ENCODE data around the gene CPT1B.

The CPT1B gene

DNA sequence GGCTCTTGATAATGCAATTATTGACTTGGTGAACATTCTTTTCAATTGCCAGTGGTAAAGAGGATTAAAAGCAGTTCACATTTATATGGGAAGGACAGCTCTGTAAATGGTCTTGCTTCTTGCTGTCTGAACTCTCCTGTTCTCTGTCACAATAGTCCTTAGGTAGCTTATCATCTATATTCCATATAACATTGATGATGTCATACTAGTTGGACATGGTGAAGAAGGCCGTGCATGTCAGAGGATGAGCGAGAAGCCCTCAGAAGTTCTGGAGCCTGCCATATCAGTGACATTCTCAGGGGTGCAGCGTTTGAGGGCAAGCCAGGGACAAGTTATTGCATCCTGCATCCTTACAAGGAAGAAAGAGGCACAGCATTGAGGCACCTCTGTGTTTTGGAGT, 7.0 kb upstream of the CPT1B start:
- DNase-seq (ENCODE audit: low read depth), result no peak

DNA sequence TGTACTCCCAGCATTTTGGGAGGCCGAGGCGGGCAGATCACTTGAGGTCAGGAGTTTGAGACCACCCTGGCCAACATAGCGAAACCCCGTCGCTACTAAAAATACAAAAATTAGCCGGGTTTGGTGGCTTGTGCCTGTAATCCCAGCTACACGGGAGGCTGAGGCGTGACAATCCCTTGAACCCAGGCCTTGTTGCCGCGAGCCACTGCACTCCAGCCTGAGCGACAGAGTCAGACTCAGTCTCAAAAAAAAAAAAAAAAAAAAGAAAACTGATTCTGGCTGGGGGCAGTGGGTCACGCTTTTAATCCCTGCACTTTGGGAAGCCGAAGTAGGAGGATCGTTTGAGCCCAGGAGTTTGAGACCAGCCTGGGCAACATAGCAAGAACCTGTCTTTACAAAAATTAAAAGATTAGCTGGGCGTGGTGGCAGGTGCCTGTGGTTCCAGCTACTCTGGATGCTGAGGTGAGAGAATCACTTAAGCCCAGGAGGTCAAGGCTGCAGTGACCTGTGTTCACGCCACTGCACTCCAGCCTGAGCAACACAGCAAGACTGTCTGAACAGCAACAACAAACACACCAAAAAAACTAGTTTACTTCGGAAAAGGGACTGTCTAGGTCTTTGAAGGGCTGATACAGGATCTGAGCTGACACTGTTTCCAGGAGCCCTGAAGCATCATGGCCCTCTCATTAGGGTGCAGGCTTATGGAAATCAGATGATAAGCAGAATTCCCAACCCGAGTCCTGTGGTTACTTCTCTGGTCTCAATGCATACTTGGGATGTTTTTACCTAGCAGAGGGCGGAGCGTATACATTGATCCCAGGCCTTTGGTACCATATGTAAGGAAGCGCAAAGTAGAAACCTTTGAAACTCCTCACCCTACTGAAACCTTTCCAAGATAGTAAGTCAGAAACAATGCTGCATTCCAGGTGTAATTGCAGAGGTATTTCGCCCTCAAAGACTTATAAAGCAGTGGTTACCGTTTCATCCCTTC, 6.2 kb upstream of the CPT1B start:
- DNase-seq (ENCODE audit: low read depth), result no peak

DNA sequence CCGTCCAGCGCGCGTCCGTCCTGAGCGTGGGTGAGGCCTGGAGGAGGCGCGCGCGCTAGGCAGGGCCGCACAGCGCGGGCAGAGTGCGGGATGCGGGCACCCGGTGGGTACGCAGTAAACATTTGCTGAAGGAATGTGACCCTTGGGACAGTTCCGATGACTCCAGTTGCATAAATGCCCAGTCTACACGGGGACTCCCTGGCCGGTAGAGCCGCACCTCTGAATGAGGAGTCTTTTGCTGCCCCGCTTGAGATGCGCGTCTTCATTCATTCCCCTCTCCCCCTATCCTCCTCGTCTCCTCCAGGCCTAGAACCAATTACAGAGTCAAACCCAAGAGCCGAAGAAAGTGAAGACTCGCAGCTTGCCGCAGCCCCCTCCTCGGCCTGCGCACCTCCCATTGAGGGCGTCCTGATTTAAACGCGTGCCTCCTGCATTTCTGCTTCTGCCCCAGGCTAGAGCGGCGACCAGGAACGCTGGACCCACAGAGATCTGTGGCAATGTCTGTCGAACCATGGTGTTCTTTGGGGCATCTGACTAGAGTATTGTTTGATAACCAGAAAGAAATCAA, 5.2 kb upstream of the CPT1B start:
- DNase-seq (ENCODE audit: low read depth), result no peak

DNA sequence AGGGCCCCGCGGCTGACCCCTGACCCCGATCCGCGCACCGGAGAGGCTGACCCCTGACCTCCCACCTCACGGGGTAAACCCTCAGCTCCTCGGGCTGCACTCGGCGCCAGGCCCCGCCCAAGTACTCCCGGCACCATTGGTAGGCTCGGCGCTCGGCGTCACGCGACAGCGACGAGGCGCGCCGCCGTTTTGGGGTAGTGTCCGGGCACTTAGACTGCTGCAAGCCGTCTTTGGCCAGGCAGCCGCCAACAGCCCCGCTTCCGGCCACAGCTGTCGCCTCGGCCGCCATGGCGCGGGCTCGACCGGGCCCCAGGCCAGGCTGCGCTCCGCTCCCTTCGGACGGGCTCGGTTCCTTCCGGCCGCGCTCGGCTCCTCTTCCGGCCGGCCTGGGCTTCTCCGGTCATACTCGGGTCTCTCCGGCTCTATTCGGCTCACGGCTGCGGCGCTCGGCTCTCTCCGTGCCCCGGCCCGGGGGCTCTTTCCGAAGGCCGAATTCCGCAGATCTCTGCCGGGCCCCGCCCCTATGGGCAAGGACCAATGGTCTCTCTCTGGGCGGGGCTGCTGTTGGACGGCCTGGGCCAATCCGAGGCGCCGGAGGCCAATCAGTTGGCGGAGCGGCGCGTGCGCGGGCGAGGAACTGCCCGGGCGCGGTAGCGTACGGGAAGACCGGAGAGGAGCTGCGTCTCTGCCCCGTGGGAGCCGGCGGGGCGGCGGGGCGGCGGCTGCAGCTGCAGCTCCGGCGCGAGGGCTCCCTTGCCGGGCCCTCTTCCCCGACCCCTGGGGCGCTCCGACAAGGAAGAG, 4.5 kb upstream of the CPT1B start, which contains the start of gene CHKB:
Gene CHKB, minus strand, starts transcription at position 357 of the 801 bp plus-strand sequence. Its CDS starts 68 bp downstream, at position 289.
- peak; percentile 90 for DNase-seq (ENCODE audit: low read depth)

DNA sequence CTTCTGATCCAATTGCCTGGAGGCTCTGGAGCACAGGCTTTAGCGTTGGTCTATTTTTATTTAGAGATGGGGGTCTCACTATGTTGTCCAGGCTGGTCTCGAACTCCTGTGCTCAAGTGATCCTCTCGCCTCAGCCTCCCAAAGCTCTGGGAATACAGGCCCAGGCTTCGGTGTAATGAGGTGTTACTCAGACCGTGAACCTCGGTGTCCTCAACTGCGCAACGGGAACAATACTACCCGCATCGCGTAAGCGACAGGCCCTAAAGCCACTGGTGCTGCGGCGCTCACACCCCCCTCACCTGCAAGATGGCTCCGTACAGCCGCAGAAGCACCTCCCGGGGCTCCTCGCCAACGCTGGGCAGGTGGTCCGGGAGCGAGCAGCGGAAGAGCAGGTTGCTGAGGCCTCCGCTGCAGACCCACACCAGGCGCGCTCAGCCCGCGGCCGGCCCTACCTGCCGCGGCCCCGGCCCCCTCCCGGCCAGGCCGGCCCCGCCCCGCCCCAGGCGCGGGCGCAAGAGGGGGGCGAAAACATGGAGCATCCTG, 3.8 kb upstream of the CPT1B start:
- no peak for DNase-seq (ENCODE audit: low read depth)

DNA sequence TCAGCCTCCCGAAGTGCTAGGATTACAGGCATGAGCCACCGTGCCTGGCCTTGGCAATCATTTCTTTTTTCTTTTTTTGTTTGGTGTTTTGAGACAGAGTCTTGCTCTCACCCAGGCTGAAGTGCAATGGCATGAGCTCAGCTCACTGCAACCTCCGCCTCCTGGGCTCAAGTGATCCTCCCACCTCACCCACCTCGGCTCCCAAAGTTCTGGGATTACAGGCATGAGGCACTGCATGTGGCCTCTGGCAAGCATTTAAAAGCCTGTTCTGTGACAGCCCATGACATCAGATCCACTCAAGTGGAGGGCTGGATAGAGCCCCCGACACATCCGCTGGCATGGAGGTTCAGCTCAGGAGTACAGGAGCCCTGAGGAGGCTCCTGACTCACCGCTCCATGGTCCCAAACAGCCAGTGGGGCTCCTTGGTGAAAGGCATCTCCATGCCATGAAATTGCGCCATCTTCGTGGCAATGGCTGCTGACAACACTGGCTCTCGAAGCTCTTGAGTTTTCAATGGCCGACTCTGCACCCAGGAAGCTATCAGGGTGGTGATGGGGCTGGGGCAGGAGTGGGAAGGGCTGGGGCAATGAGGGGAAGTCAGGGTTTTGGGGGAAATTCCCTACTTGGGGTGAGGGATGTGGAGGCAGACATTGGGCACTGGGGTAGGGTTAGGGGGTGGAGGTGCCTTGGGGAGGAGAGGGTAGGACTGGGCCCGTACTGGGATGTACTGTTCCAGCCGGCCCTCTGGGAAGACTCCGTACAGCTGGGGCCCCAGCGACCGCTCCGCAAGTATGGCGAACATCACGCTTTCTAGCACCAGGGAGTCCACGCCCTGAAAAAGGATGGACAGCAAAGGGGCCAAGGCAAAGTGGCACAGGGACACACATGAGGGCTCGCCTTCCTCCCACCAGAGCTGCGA, 3.1 kb upstream of the CPT1B start:
- no peak for DNase-seq (ENCODE audit: low read depth)

DNA sequence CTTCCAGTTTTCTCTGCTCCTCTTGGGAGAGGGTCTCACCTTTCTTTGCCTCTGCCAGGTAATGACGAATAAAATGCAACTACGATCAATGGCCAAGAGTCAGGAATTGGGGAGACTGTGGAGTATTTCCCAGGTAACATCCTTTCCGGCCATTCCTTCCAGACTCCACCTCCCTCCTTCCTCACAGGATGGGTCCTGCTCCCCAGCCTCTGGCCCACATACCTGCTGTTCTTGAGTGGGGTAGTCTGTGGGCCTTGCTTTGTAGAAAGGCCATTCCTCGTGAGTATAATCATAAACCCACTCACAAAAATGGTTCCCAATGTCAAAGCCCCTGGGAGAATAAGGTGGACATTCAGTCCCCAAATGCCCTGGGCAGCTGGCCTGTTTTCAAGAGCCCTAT, 1.5 kb upstream of the CPT1B start:
- DNase-seq (ENCODE audit: low read depth), result no peak

DNA sequence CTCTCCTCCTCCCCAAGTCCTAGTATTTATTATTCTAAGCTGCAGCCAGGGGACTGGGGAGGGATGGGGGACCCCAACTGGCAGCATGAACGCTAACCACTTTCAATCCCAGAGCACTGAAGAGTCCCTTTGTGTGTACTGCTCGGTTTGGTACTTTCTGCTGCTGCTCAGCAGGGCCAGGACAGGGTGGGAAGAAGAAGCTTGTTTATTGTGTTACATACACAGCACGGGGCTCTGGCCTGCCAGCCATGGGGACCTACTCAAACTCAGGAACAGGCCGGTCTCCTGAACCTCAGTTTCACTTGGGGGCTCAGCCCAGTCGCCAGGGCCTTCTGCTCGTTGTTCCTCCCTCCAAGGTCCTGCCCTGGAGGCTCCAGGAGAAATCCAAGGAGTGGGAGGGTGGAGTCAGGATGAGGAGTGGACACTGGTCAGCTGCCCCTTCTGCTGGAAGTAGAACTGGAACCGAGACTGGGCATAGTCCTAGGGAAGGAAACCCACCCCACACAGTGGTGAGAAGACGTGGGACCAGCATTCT, 616 bp upstream of the CPT1B start:
- DNase-seq (ENCODE audit: low read depth), result no peak

DNA sequence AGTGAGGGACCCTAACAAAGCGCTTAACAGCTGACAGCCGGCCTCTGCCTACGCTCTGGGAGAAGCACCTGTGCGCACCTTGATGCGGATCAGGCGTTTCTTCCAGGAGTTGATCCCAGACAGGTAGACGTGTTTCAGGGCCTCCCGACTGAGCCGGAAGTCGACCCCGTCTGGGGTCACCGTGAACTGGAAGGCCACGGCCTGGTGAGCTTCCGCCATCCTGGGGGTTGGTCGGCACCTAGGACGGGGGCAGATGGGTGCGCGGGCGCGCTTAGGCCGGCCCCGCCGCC, 585 bp downstream of the CPT1B start:
- DNase-seq (ENCODE audit: low read depth), result no peak

DNA sequence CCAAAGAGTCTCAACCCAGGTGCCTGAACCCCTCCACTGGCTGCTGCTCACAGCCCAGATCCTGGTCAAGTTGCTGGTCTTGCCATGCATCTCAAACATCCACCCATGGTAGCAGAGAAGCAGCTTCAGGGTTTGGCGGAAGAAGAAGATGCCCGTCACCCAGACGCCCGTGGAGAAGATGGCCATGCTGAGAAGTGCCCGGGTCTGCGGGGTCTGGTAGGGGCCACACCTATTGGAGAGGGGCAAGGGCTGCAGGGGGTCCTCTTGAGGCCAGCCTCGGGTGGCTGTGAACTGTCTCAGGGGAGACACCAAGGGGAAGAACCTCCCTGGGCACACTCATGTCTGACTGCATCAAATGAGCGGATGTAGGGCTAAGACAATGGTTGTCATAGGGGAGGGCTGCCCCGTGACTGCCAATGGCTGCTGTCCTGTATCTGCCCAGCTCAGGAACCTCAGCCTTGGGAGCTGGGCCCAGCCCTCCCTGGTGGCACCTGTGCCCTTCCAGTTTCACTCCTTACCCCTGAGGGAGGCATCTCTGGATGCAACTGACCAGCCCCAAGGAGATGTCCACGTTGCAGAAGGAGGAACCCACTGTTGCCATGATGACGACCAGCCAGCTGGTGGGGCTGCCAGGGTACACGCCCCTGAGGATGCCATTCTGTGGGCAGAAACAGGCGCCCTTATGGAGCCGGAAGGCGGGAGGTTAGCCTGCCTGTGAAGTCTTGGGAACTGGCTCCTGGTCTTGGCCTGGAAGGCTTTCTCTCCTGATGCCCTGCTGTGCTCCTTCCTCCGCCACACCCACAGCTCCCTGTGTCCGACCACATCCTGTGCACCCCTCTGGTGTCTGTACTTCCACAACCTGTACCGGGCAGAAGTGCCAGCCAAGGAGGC, 1.2 kb downstream of the CPT1B start:
- no peak for DNase-seq (ENCODE audit: low read depth)

DNA sequence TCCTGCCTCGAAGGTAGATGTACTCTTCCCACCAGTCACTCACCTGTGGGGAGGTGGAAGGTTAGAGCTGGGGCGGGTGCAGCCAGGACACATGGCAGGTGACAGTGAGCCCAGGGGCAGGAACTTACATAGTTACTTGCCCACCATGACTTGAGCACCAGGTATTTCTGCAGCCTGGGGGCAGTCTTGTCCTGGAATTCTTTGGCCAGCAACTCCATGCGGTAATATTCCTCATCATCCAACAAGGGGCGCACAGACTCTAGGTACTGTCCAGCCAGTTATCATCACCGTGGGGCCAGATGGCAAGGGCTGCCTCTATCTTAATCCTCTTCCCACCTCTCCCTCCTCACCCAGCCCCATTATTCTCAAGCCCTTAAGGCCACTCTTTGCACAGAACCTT, 2.2 kb downstream of the CPT1B start:
- no peak for DNase-seq (ENCODE audit: low read depth)

DNA sequence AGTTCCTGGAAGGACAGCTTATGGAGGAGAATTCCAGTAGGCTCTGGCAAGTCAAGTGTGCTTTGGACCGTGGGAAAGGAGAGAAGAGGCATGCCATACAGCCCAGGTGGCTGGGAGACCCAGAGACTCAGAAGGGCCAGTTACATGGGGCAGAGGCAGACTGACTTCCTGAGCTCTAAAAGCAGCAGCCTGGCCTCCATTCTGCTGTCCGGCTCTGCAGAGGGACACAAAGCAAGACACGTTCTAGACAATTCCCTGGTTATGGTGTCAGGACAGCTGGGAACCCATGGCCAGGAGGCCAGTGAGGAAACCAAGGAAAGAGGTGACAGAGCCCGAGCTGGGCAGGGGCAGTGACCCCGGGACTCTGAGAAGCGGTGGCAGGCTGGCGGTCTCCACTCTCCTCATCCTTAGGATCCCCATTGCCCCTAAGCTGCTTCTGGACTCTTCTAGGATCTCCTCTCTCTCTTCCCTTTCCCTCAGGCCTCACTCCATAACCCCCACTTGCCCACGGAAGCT, 2.7 kb downstream of the CPT1B start:
- DNase-seq (ENCODE audit: low read depth), result no peak

DNA sequence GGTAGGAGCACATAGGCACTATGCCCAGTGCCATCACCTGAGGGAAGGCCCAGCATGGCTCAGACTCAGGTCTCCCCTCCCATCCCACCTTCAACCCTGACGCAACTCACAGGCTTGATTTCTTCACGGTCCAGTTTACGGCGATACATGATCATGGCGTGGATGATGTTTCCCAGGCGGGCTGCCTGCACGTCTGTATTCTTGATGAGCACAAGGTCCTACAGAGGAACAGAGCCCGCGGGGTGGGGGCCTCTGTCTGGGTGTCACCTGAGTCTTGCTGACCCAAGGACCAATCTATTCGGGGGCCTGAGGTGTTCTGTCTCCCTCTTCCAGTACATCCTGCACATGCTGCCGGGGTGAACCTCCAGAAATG, 3.9 kb downstream of the CPT1B start:
- DNase-seq (ENCODE audit: low read depth), result no peak

DNA sequence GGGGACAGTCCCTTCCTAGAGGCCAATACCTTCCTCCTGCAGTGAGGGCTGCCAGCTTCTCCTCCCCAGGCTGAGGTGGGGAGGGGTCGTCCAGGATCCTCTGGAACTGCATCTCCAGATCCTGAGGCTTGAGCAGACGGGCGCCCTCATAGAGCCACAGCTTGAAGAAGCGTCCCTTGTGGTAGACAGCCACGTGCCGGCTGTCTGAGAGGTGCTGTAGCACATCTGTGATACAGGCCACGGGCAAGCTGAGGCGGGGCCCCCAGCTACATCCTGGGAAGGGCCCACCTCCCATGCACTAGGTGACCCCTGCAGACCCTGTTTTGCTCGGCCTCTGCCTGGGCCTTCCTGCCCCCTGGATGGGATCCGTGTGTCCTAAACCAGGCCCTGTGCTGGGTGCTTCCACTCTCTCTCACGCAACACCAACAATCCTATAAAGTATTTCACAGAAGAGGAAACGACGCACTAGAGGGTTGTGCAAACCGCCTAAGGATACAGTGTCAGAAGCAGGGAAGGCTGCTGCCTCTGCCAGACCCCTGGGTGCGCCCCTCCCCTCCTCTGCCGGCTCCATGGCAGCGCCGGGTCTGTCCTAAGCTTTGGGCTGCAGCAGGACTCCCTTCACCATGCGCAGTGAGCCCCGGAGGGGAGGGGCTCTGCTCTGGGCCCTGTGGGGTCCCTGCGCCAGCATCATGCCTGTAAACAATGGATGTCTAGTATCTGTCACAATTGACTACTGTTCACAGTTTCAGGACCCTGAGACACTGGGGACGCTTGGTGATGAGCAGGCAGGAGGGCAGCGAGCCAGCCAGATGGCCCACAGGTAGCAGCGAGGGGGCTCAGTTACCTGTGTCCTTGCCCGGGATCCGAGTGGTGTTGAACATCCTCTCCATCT, 4.5 kb downstream of the CPT1B start:
- no peak for DNase-seq (ENCODE audit: low read depth)

DNA sequence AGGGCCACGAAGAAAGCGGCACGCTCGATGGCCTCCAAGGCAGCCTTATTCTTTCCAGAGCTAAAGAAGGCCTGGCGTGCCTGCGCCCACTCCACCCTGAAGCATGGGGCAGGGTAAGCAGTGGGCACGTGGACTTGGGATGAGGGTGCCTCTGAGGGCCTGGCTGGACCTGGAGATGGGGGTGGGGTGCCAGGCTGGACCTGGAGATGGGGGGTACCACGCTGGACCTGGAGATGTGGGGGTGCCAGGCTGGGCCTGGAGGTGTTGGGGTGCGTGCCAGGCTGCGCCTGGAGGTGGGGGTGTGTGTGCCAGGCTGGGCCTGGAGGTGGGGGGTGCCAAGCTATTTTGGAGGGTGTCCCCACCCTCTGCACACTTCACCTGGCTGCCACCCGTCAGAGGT, 5.3 kb downstream of the CPT1B start:
- DNase-seq (ENCODE audit: low read depth), result no peak

DNA sequence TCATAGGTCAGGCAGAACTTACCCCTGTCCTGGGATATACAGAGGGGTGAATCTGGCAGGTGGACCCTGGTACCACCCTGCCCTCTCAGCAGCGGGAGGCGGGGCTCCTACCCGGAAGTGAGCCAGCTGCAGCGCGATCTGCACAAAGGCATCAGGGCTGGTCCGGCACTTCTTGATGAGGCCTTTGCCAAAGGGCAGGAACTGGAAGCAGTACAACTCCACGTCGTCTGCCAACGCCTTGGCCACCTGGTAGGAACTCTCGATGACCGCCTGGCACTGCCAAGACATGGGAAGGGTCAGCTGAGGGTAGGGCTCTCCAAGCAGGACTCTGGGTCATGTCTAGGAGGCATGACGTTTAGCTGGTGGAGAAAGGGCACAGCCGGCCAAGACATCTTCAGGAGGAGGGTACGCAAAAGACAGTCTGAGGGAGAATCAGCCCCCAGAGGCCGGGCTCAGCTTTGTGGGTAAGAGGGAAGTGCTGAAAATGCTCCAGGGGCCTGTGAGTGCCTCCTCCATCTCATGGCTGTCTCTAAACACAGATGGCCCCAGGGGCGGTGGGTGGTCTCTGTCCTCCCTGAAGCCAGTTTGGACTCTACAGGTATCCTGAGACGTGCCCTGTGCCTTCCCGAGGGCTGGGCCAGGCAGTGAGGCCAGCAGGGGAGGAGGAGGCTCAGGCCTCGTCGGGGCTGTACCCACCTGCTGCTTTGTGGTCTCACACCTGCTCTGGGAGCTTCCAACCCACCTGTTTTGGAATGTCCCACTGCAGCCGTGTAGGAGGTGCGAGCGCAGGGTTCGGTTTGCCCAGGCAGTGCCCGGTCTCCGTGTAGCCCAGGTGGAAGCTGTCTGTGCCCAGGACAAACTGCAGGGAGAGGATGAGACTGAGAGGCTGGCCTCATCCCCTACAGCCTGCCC, 6.7 kb downstream of the CPT1B start:
- no peak for DNase-seq (ENCODE audit: low read depth)

DNA sequence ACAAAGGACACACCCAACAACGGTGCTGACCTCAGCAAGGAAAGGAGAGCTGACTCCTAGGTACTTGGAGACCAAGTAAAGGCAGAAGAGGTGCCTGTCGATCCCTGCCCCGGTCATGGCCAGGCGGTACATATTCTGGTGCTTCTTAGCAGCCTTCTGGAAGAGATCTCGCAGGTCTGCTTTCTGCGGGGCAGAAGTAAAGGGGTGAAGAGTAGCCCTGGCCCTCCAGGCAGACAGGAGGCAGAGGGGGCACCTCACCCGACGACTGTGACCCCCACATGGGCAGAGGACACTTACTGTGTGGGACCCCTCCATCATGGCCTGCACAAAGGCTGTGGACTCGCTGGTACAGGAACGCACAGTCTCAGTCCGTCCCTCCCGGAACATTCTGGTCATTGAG, 7.4 kb downstream of the CPT1B start:
- no peak for DNase-seq (ENCODE audit: low read depth)

Data from HS-27A (cell line).